WTC11 (cell line): ENCODE data around the gene NLRP4. TPM values are rescaled to one million over a fixed set of nuclear protein-coding genes. Genes with fewer than 3 reads are reported as not detected.

Experiments used
- ATAC-seq: fragments of 200-7000 bp; cut with Tn5 transposase; 2 replicates; pipeline ENCODE4 v1.10.0; 2021; ENCODE audit warnings: mild to moderate bottlenecking, moderate library complexity
- CTCF ChIA-PET: fragments of 300-600 bp; sonication (Branson Sonifier 250); formaldehyde crosslinking; loops from one replicate; lab custom pipeline; 2021; ENCODE audit warnings: antibody characterized with exemption; lab: Charles Lee
- POLR2A ChIA-PET: fragments of 350-600 bp; sonication (Branson Sonifier 250); formaldehyde crosslinking; loops from one replicate; lab custom pipeline; 2021; ENCODE audit warnings: antibody characterized with exemption; lab: Charles Lee
- DNase-seq: peaks from one replicate; pipeline ENCODE4 v3.0.0; 2021; ENCODE audit warnings: low spot score
- H3K27ac Mint-ChIP-seq: 2 replicates; pipeline ENCODE4 v1.8.0; 2021; ENCODE audit warnings: mixed read lengths
- H3K27me3 Mint-ChIP-seq: 2 replicates; pipeline ENCODE4 v1.8.0; 2021; ENCODE audit warnings: low read depth, mild to moderate bottlenecking, moderate library complexity, mixed read lengths
- H3K36me3 Mint-ChIP-seq: 2 replicates; pipeline ENCODE4 v1.8.0; 2021; ENCODE audit warnings: mixed read lengths
- H3K4me1 Mint-ChIP-seq: 2 replicates; pipeline ENCODE4 v1.8.0; 2022; ENCODE audit warnings: mixed read lengths
- H3K4me3 Mint-ChIP-seq: 2 replicates; pipeline ENCODE4 v1.8.0; 2021; ENCODE audit warnings: mild to moderate bottlenecking, moderate library complexity, mixed read lengths
- H3K9me3 Mint-ChIP-seq: 2 replicates; pipeline ENCODE4 v1.8.0; 2021; ENCODE audit warnings: mixed read lengths
- AFF4 ChIP-seq: sonication (generic); formaldehyde crosslinking; IDR thresholded peaks from 2 replicates; pipeline ENCODE4 v1.8.1; 2023; ENCODE audit warnings: mild to moderate bottlenecking, missing genetic modification reagents, borderline replicate concordance
- AR ChIP-seq: fragments of 250-450 bp; sonication (Bioruptor Pico); IDR thresholded peaks from 2 replicates; pipeline ENCODE4 v1.9.0; 2021; ENCODE audit warnings: mild to moderate bottlenecking
- ATF1 ChIP-seq: sonication (generic); formaldehyde crosslinking; IDR thresholded peaks from 2 replicates; pipeline ENCODE4 v1.8.1; 2023; ENCODE audit warnings: mild to moderate bottlenecking, moderate library complexity, missing genetic modification reagents
- E2F4 ChIP-seq: sonication (generic); formaldehyde crosslinking; IDR thresholded peaks from 2 replicates; pipeline ENCODE4 v1.8.1; 2022; ENCODE audit warnings: low read depth, mild to moderate bottlenecking, moderate library complexity, missing genetic modification reagents, borderline replicate concordance
- ESRRA ChIP-seq: sonication (generic); formaldehyde crosslinking; IDR thresholded peaks from 2 replicates; pipeline ENCODE4 v1.8.1; 2022; ENCODE audit warnings: mild to moderate bottlenecking, missing genetic modification reagents, borderline replicate concordance
- ETV6 ChIP-seq: sonication (generic); formaldehyde crosslinking; IDR thresholded peaks from 2 replicates; pipeline ENCODE4 v1.8.1; 2022; ENCODE audit warnings: mild to moderate bottlenecking, missing genetic modification reagents
- FOXK1 ChIP-seq: sonication (generic); formaldehyde crosslinking; IDR thresholded peaks from 2 replicates; pipeline ENCODE4 v1.8.0; 2022; ENCODE audit warnings: mild to moderate bottlenecking, moderate library complexity, missing genetic modification reagents
- FOXP1 ChIP-seq: sonication (generic); formaldehyde crosslinking; IDR thresholded peaks from 2 replicates; pipeline ENCODE4 v1.8.0; 2022; ENCODE audit warnings: missing genetic modification reagents, mild to moderate bottlenecking, moderate library complexity, borderline replicate concordance
- GABPB1 ChIP-seq: sonication (generic); formaldehyde crosslinking; IDR thresholded peaks from 2 replicates; pipeline ENCODE4 v1.8.1; 2023; ENCODE audit warnings: mild to moderate bottlenecking, missing genetic modification reagents
- HMGA2 ChIP-seq: fragments of 250-450 bp; sonication (Bioruptor Pico); IDR thresholded peaks from 2 replicates; pipeline ENCODE4 v1.4.0; 2021; ENCODE audit warnings: mild to moderate bottlenecking, moderate library complexity
- JUN ChIP-seq: sonication (generic); formaldehyde crosslinking; IDR thresholded peaks from 2 replicates; pipeline ENCODE4 v1.8.0; 2023; ENCODE audit warnings: mild to moderate bottlenecking, missing genetic modification reagents
- MLX ChIP-seq: sonication (generic); formaldehyde crosslinking; IDR thresholded peaks from 2 replicates; pipeline ENCODE4 v1.8.1; 2023; ENCODE audit warnings: mild to moderate bottlenecking, missing genetic modification reagents, moderate library complexity
- MXD4 ChIP-seq: fragments of 250-450 bp; sonication (Bioruptor Pico); IDR thresholded peaks from 2 replicates; pipeline ENCODE4 v1.8.0; 2021; ENCODE audit warnings: mild to moderate bottlenecking, moderate library complexity, borderline replicate concordance
- RELA ChIP-seq: sonication (generic); formaldehyde crosslinking; IDR thresholded peaks from 2 replicates; pipeline ENCODE4 v1.8.1; 2022; ENCODE audit warnings: missing genetic modification reagents, mild to moderate bottlenecking, borderline replicate concordance
- SMAD3 ChIP-seq: sonication (generic); formaldehyde crosslinking; IDR thresholded peaks from 2 replicates; pipeline ENCODE4 v1.8.0; 2022; ENCODE audit warnings: missing genetic modification reagents, mild to moderate bottlenecking, borderline replicate concordance
- SOX15 ChIP-seq: fragments of 250-450 bp; sonication (Bioruptor Pico); IDR thresholded peaks from 2 replicates; pipeline ENCODE4 v1.9.0; 2021; ENCODE audit warnings: mild to moderate bottlenecking
- SP1 ChIP-seq: sonication (generic); formaldehyde crosslinking; conservative IDR thresholded peaks from 2 replicates; pipeline ENCODE4 v1.8.1; 2022; ENCODE audit warnings: missing genetic modification reagents
- TP53 ChIP-seq: sonication (generic); formaldehyde crosslinking; IDR thresholded peaks from 2 replicates; pipeline ENCODE4 v1.8.1; 2023; ENCODE audit warnings: mild to moderate bottlenecking, missing genetic modification reagents
- ZMAT4 ChIP-seq: fragments of 250-450 bp; sonication (Bioruptor Pico); IDR thresholded peaks from 2 replicates; pipeline ENCODE4 v1.9.0; 2021; ENCODE audit warnings: mild to moderate bottlenecking
- ZNF317 ChIP-seq: sonication (generic); formaldehyde crosslinking; IDR thresholded peaks from 2 replicates; pipeline ENCODE4 v1.8.1; 2023; ENCODE audit warnings: low read depth, mild to moderate bottlenecking, moderate library complexity, missing genetic modification reagents, borderline replicate concordance
- total RNA-seq: library from RNA; stranded (reverse); gene quantifications from 3 replicates; pipeline ENCODE4 v1.2.3, GENCODE V29; 2021

Gene NLRP4
- total RNA-seq, 1 experiment from 2014 or later: not detected

- Mint-ChIP-seq H3K4me3 (no peak overlapping the region), H3K9me3 (peaks cover 66% of the 10 kb centered on the region), H3K27ac (no peak overlapping the region), H3K4me1 (no peaks in the 10 kb centered on the region), H3K36me3 (peaks cover 61% of the 10 kb centered on the region), H3K27me3 (peaks cover 16% of the 10 kb centered on the region)
- TF ChIP-seq SP1 (CRISPR knock-in tag) (no peak), RELA (no peak), SMAD3 (CRISPR knock-in tag) (no peak), ETV6 (CRISPR knock-in tag) (no peak), ZMAT4 (CRISPR knock-in tag) (no peak), JUN (CRISPR knock-in tag) (no peak), MXD4 (CRISPR knock-in tag) (no peak), E2F4 (CRISPR knock-in tag) (no peak), ESRRA (no peak), FOXP1 (CRISPR knock-in tag) (no peak), AFF4 (CRISPR knock-in tag) (no peak), ZNF317 (CRISPR knock-in tag) (no peak), HMGA2 (CRISPR knock-in tag) (no peak), GABPB1 (CRISPR knock-in tag) (no peak), AR (CRISPR knock-in tag) (no peak), SOX15 (CRISPR knock-in tag) (no peak), MLX (CRISPR knock-in tag) (no peak), ATF1 (CRISPR knock-in tag) (no peak), TP53 (CRISPR knock-in tag) (no peak), FOXK1 (CRISPR knock-in tag) (no peak)
- CTCF ChIA-PET: no interaction called here
- DNase-seq (no peak), ATAC-seq (no peak)
- POLR2A ChIA-PET: no interaction called here
These were observed 22.6 kb downstream of the NLRP4 start for GRCh38 chr19:55858969-55859368.
